Prostate gland (tissue), 2 donors: Measurements from ENCODE around the gene TMEM174. TPM values are rescaled to one million over a fixed set of nuclear protein-coding genes. Genes with fewer than 3 reads are reported as not detected.

Experiments
- DNase-seq: peaks from one replicate; pipeline ENCODE4 v3.0.0-alpha.2; 2019; ENCODE audit warnings: low spot score
- H3K27ac ChIP-seq, 2 donors: fragments of 200-600 bp; sonication (generic); 2 replicates each; pipeline ENCODE4 v1.5.1; 2017 to 2019
- H3K27me3 ChIP-seq: fragments of 200-600 bp; sonication (generic); replicated peaks from 2 replicates; pipeline ENCODE4 v1.5.1; 2019; ENCODE audit not compliant: insufficient read depth
- H3K36me3 ChIP-seq, 2 donors: fragments of 200-600 bp; sonication (generic); 1 replicate in 1 of 2; 2 replicates in 1 of 2; pipeline versions ENCODE4 v1.5.1 to v1.8.1; 2017 to 2019
- H3K4me1 ChIP-seq: fragments of 200-600 bp; sonication (generic); replicated peaks from 2 replicates; pipeline ENCODE4 v1.5.1; 2019
- H3K4me3 ChIP-seq, 2 donors: fragments of 200-600 bp; sonication (generic); 2 replicates each; pipeline ENCODE4 v1.5.1; 2017 to 2019
- H3K9me3 ChIP-seq: fragments of 200-600 bp; sonication (generic); 2 replicates; pipeline ENCODE4 v1.5.1; 2017
- CTCF ChIP-seq, 4 experiments: fragments of 200-600 bp in 2 of 4; fragments of 450-650 bp in 2 of 4; sonication (generic) in 2 of 4; IDR thresholded peaks; 1 replicate in 3 of 4; 2 replicates in 1 of 4; pipeline ENCODE4 v1.5.1; 2016 to 2019; ENCODE audit warnings: antibody characterized with exemption in 4 of 4, mild to moderate bottlenecking in 2 of 4, moderate library complexity in 2 of 4
- POLR2A ChIP-seq: fragments of 450-650 bp; IDR thresholded peaks from one replicate; pipeline ENCODE4 v1.6.1; 2016; ENCODE audit warnings: antibody characterized with exemption, mild to moderate bottlenecking
- POLR2AphosphoS5 ChIP-seq: sonication (generic); formaldehyde crosslinking; IDR thresholded peaks from one replicate; pipeline ENCODE4 v1.6.1; 2017; ENCODE audit warnings: antibody characterized with exemption
- WGBS: methylation state at CpG from one replicate; pipeline ENCODE4 v1.1.5; 2018; 5-methylcytosine and 5-hydroxymethylcytosine counted together
- intact Hi-C: fragments of 100-400 bp; cut with DNase I; formaldehyde crosslinking; loops from one replicate; pipeline ENCODE4 v1.14.2; 2022
- total RNA-seq, 2 donors: library from RNA; depleted of rRNA; stranded (reverse); fragments of >200 nt; gene quantifications; one replicate each; pipeline ENCODE4 v1.1.0, GENCODE V29; 2016

Gene TMEM174
- total RNA-seq, 2 donors from 2014 or later, result not detected

DNA sequence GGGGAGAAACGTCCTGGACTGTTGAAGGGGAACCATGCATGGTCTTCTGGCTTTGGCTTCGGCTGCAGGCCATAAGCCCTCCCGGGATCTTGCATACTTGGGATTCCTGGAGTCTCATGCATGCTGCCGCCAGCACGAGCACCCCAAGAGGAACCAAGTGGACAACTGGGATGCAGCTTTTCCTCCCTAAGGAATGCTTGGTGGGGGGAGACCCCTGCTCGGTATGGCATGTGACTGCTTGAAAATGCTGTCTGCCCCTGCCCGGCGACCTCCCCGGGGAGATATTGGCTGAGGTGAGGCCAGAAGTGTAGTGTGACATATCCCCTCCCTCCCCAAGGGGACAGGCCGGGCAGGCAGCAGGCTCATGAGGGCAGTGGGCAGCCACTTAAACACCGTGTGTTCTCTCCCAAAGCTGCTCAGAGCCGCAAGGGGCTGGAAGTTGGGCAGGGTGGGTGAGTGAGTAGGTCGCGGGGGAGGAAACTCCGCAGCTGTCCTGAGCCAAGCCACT, 36.9 kb upstream of the TMEM174 start:
- Histone ChIP-seq H3K9me3 (no peaks in the 10 kb centered on the region), H3K27me3 (peaks cover 7% of the 10 kb centered on the region), H3K4me1 (no peaks in the 10 kb centered on the region), H3K4me3 (no peak overlapping the region), H3K27ac (no peak overlapping the region), H3K36me3 (no peaks in the 10 kb centered on the region)
- 52% methylated on average over 15 of the region's 15 CpGs for WGBS
- TF ChIP-seq CTCF (IDR thresholded peaks at IDR 0.05) (no peak), POLR2A (no peak), POLR2AphosphoS5 (no peak)
- DNase-seq, result no peak
- intact Hi-C loops, result no loop called here

- H3K27ac ChIP-seq, result no peak overlapping the region
- DNase-seq, result no peak
- intact Hi-C loops, result no loop called here
- no peak overlapping the region for H3K4me3 ChIP-seq
- TF ChIP-seq POLR2A (no peak), CTCF (IDR thresholded peaks at IDR 0.05) (no peak), POLR2AphosphoS5 (no peak)
- 65% methylated on average over 10 of the region's 10 CpGs for WGBS
- no peaks in the 10 kb centered on the region for H3K9me3 ChIP-seq
- H3K4me1 ChIP-seq, result no peaks in the 10 kb centered on the region
- peaks cover 7% of the 10 kb centered on the region for H3K27me3 ChIP-seq
- H3K36me3 ChIP-seq, result no peaks in the 10 kb centered on the region
Measured at GRCh38 chr5:73137563-73138530, 35.1 kb upstream of the TMEM174 start.

GRCh38 chr5:73139485-73139884, 33.5 kb upstream of the TMEM174 start:
- H3K27me3 ChIP-seq, result peaks cover 7% of the 10 kb centered on the region
- H3K27ac ChIP-seq, result no peak overlapping the region
- no peaks in the 10 kb centered on the region for H3K36me3 ChIP-seq
- no peaks in the 10 kb centered on the region for H3K4me1 ChIP-seq
- H3K4me3 ChIP-seq, result no peak overlapping the region
- intact Hi-C loops, result no loop called here
- TF ChIP-seq CTCF (IDR thresholded peaks at IDR 0.05), result no peak
- no peak for TF ChIP-seq POLR2AphosphoS5
- no peak for TF ChIP-seq POLR2A
- 67% methylated on average over 3 of the region's 3 CpGs for WGBS
- H3K9me3 ChIP-seq, result no peaks in the 10 kb centered on the region
- DNase-seq, result no peak

DNA sequence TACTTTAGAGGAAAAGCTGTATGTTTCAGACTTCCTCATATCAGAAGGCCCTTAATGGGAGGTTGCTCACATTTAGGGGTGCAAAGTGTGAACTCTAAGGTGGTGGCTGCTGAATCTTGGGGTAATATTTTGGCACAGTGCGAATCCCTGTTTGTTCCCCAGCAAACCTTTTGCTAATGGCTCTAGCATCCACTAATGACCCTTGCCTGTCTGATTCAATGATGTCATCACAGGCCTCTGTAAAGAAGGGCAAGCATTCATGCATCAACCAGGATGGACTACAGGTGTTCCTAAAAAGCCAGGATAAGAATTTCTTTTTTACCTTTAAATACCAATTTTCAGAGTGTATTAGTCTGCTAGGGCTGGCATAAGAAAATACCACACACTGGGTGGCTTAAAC, 32.2 kb upstream of the TMEM174 start:
- no peak overlapping the region for H3K27ac ChIP-seq
- intact Hi-C loops, result no loop called here
- H3K36me3 ChIP-seq, result no peaks in the 10 kb centered on the region
- WGBS, result 96% methylated on average over 1 of the region's 1 CpG
- peaks cover 7% of the 10 kb centered on the region for H3K27me3 ChIP-seq
- no peaks in the 10 kb centered on the region for H3K9me3 ChIP-seq
- H3K4me3 ChIP-seq, result no peak overlapping the region
- no peak for DNase-seq
- no peak for TF ChIP-seq POLR2AphosphoS5
- no peak for TF ChIP-seq POLR2A
- no peak for TF ChIP-seq CTCF (IDR thresholded peaks at IDR 0.05)
- H3K4me1 ChIP-seq, result no peaks in the 10 kb centered on the region

DNA sequence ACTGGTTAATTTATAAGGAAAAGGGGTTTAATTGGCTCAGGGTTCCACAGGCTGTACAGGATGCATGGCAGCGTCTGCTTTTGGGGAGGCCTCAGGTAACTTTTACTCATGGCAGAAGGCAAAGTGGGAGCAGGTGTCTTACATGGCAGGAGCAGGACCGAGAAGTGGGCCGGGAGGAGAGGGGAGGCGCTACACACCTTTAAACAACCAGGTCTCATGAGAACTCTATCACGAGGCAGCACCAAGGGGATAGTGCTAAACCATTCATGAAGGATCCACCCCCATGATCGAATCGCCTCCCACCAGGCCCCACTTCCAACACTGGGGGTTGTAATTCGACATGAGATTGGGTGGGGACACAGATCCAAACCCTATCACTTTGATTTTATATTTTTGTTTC, 31.0 kb upstream of the TMEM174 start:
- WGBS, result 68% methylated on average over 8 of the region's 8 CpGs

More for the DNA sequence above, 31.0 kb upstream of the TMEM174 start:
- Histone ChIP-seq H3K4me3 (no peak overlapping the region), H3K27ac (no peak overlapping the region), H3K9me3 (no peaks in the 10 kb centered on the region), H3K4me1 (no peaks in the 10 kb centered on the region), H3K36me3 (no peaks in the 10 kb centered on the region), H3K27me3 (no peaks in the 10 kb centered on the region)
- intact Hi-C loops, result no loop called here
- TF ChIP-seq POLR2AphosphoS5 (no peak), POLR2A (no peak), CTCF (IDR thresholded peaks at IDR 0.05) (no peak)
- no peak for DNase-seq
